Right lobe of liver (tissue), 6 donors: ENCODE results near the gene PC. TPM values are rescaled to one million over a fixed set of nuclear protein-coding genes. Genes with fewer than 3 reads are reported as not detected.
A peak's percentile ranks its signal among the peaks of the same experiment; 100 is the strongest.

Experiments used
- ATAC-seq, 4 donors: fragments of 200-7000 bp; cut with Tn5 transposase; one replicate each; pipeline ENCODE4 v1.9.1; 2020; ENCODE audit warnings: mild to moderate bottlenecking in 4 of 4, moderate library complexity in 4 of 4
- DNase-seq, 3 donors: peaks; one replicate each; pipeline ENCODE4 v3.0.0-alpha.2; 2020
- H3K27ac ChIP-seq, 3 donors: fragments of 200-600 bp; one replicate each; pipeline ENCODE4 v1.8.0; 2022
- H3K27me3 ChIP-seq, 2 donors: fragments of 200-600 bp; one replicate each; pipeline ENCODE4 v1.8.0; 2022
- H3K36me3 ChIP-seq, 4 donors: fragments of 200-600 bp; sonication (generic) in 1 of 4; one replicate each; pipeline versions ENCODE4 v1.5.1 to v1.8.0; 2017 to 2022; ENCODE audit warnings: control low read depth in 1 of 4
- H3K4me1 ChIP-seq, 4 donors: fragments of 200-600 bp; sonication (generic) in 1 of 4; one replicate each; pipeline versions ENCODE4 v1.5.1 to v1.8.0; 2017 to 2022; ENCODE audit warnings: control low read depth in 1 of 4
- H3K4me3 ChIP-seq, 3 donors: fragments of 200-600 bp; one replicate each; pipeline ENCODE4 v1.8.0; 2022
- H3K9me3 ChIP-seq, 4 donors: fragments of 200-600 bp; sonication (generic) in 1 of 4; one replicate each; pipeline versions ENCODE4 v1.5.1 to v1.8.0; 2017 to 2022; ENCODE audit warnings: control low read depth in 1 of 4
- CTCF ChIP-seq, 4 donors: fragments of 200-600 bp in 3 of 4; fragments of 450-650 bp in 1 of 4; IDR thresholded peaks; one replicate each; pipeline versions ENCODE4 v1.5.1 to v1.8.0; 2016 to 2022; ENCODE audit warnings: antibody characterized with exemption in 4 of 4, mild to moderate bottlenecking in 2 of 4
- POLR2A ChIP-seq: fragments of 450-650 bp; IDR thresholded peaks from one replicate; pipeline ENCODE4 v1.6.1; 2017; ENCODE audit warnings: antibody characterized with exemption, mild to moderate bottlenecking
- WGBS: methylation state at CpG from one replicate; pipeline ENCODE4 v1.1.6; 2018; ENCODE audit warnings: low coverage, low lambda C conversion rate; ENCODE audit not compliant: insufficient coverage; ENCODE audit errors: missing lambda C conversion rate; 5-methylcytosine and 5-hydroxymethylcytosine counted together
- intact Hi-C, 2 donors: fragments of 100-400 bp; cut with DNase I; formaldehyde crosslinking; loops; one replicate each; pipeline versions ENCODE4 v1.11.2 to v1.14.1; 2022
- total RNA-seq, 6 experiments: library from RNA; depleted of rRNA in 2 of 6; stranded (reverse); fragments of >200 nt in 2 of 6; fragmentation: NEBNext Ultra II Directional in 3 of 6; extraction: Animal tissue kit (Norgen Biotek cat#: 25700) in 3 of 6; gene quantifications; one replicate each; pipeline versions ENCODE4 v1.1.0 to v1.2.4, GENCODE V29; 2016 to 2023
- donor health status: DM: no; HTN: yes; CAD: no.
- donor health status: DM: no; HTN: no; CAD: no.
- donor health status: DM: no; HTN: no; CAD: no.
- donor health status: DM: no; HTN: yes; CAD: no.
- donor health status: DM: no; HTN: yes; CAD: no.

The PC gene
- total RNA-seq, 6 experiments from 2014 or later = 265 to 457 (median 317) TPM

GRCh38 chr11:66841861-66842260 is 116.3 kb downstream of the PC start:
- peak overlapping the region; percentile 84 to 95 (median 94) for H3K4me3 ChIP-seq
- ATAC-seq (no peak), DNase-seq (no peak)
- no peak for TF ChIP-seq CTCF (IDR thresholded peaks at IDR 0.05)
- TF ChIP-seq POLR2A = no peak
- H3K9me3 ChIP-seq = no peaks in the 10 kb centered on the region
- peaks cover 0 to 26% (median 3%) of the 10 kb centered on the region in 4 donors for H3K4me1 ChIP-seq
- 84% methylated on average over 6 of the region's 7 CpGs for WGBS
- intact Hi-C loops = no loop called here
- H3K27me3 ChIP-seq = no peaks in the 10 kb centered on the region
- peak overlapping the region in 1 of 3 donors; percentile 90 for H3K27ac ChIP-seq
- H3K36me3 ChIP-seq = peaks cover 0 to 7% (median 0%) of the 10 kb centered on the region in 4 donors

GRCh38 chr11:66840317-66841091 is 117.7 kb downstream of the PC start:
- DNase-seq = no peak
- no peak overlapping the region for H3K4me3 ChIP-seq
- H3K4me1 ChIP-seq = peaks cover 0 to 23% (median 3%) of the 10 kb centered on the region in 4 donors
- no peaks in the 10 kb centered on the region for H3K27me3 ChIP-seq
- intact Hi-C loops = no loop called here
- TF ChIP-seq POLR2A = no peak
- TF ChIP-seq CTCF (IDR thresholded peaks at IDR 0.05) = no peak
- 64% methylated on average over 3 of the region's 4 CpGs for WGBS
- no peak for ATAC-seq
- no peaks in the 10 kb centered on the region for H3K9me3 ChIP-seq
- peaks cover 0 to 2% (median 0%) of the 10 kb centered on the region in 4 donors for H3K36me3 ChIP-seq
- H3K27ac ChIP-seq = no peak overlapping the region

- intact Hi-C loops = loop anchor here in 1 of 2 donors (2.0 kb wide), 1 partner anchor 141 kb away; no protein-coding TSS in a partner anchor
Observed at GRCh38 chr11:66835768-66836405, 122.3 kb downstream of the PC start.

GRCh38 chr11:66834943-66835342 is 123.2 kb downstream of the PC start:
- intact Hi-C loops = loop anchor here (2.0 to 5.0 kb wide), 2 partner anchors 140 to 143 kb away; no protein-coding TSS in a partner anchor
- Histone ChIP-seq H3K4me1 (no peaks in the 10 kb centered on the region), H3K36me3 (no peaks in the 10 kb centered on the region), H3K27me3 (no peaks in the 10 kb centered on the region), H3K9me3 (no peaks in the 10 kb centered on the region), H3K4me3 (no peak overlapping the region), H3K27ac (no peak overlapping the region)
- TF ChIP-seq POLR2A (no peak), CTCF (IDR thresholded peaks at IDR 0.05) (no peak)
- WGBS = 80% methylated on average over 5 of the region's 5 CpGs
- DNase-seq = no peak
- ATAC-seq = no peak

More at GRCh38 chr11:66835768-66836405, 122.3 kb downstream of the PC start:
- no peaks in the 10 kb centered on the region for H3K36me3 ChIP-seq
- DNase-seq = no peak
- no peak overlapping the region for H3K27ac ChIP-seq
- no peak overlapping the region for H3K4me3 ChIP-seq
- H3K27me3 ChIP-seq = no peaks in the 10 kb centered on the region
- ATAC-seq = no peak
- no peaks in the 10 kb centered on the region for H3K4me1 ChIP-seq
- 79% methylated on average over 11 of the region's 12 CpGs for WGBS
- H3K9me3 ChIP-seq = no peaks in the 10 kb centered on the region
- TF ChIP-seq CTCF (IDR thresholded peaks at IDR 0.05) (no peak), POLR2A (no peak)
